GM12878 (cell line): ENCODE data around the gene PTPRS. TPM values are rescaled to one million over a fixed set of nuclear protein-coding genes. Genes with fewer than 3 reads are reported as not detected.

ENCODE experiments used
- ATAC-seq: fragments of 200-7000 bp; cut with Tn5 transposase; 3 replicates; pipeline ENCODE4 v1.9.1; 2020; ENCODE audit warnings: mild to moderate bottlenecking, moderate library complexity
- BruUV-seq: library from RNA; stranded (reverse); fragments of 400-500 nt; replicated peaks from 2 replicates; lab custom pipeline; 2021; lab: Mats Ljungman, UMichigan
- CTCF ChIA-PET: fragments of 300-600 bp; sonication (Branson Sonifier 250); formaldehyde crosslinking; extraction: SDS; loops from one replicate; lab custom pipeline; 2021; ENCODE audit warnings: inconsistent platforms; lab: Yijun Ruan, JAX
- POLR2A ChIA-PET: fragments of 350-600 bp; formaldehyde crosslinking; extraction: SDS; loops from one replicate; lab custom pipeline; 2021; ENCODE audit warnings: inconsistent platforms; lab: Charles Lee
- RAD21 ChIA-PET: fragments of 300-600 bp; sonication (Branson Sonifier 250); formaldehyde crosslinking; loops from one replicate; lab custom pipeline; 2023; ENCODE audit warnings: antibody characterized with exemption; ENCODE audit not compliant: unreplicated experiment; lab: Charles Lee
- SMC1A ChIA-PET: fragments of 300-600 bp; sonication (Branson Sonifier 250); formaldehyde crosslinking; loops from one replicate; lab custom pipeline; 2023; ENCODE audit not compliant: unreplicated experiment, uncharacterized antibody; lab: Charles Lee
- DNase-seq: peaks from one replicate; pipeline ENCODE4 v3.0.0-alpha.2; 2011; ENCODE audit warnings: low read depth, low spot score
- FAIRE-seq: peaks from 3 replicates; lab custom pipeline; 2011; peaks lifted over from hg19 to GRCh38; lab: Jason Lieb, UNC
- H2AFZ ChIP-seq: 2 replicates; pipeline ENCODE4 v1.6.0; 2011; ENCODE audit warnings: low read depth, low read length, control low read depth; ENCODE audit not compliant: control insufficient read depth
- H3K27ac ChIP-seq: 2 replicates; pipeline ENCODE4 v1.5.1; 2011; ENCODE audit warnings: control low read depth; ENCODE audit not compliant: control insufficient read depth, insufficient read depth
- H3K27me3 ChIP-seq, 2 experiments: replicated peaks in 1 of 2; 2 replicates each; pipeline versions ENCODE4 v1.6.0 to v1.6.1; 2011; ENCODE audit warnings: low read length in 1 of 2; ENCODE audit not compliant: control insufficient read depth in 2 of 2, insufficient read depth in 2 of 2
- H3K36me3 ChIP-seq, 2 experiments: 2 replicates each; pipeline ENCODE4 v1.5.1; 2011; ENCODE audit warnings: low read length in 1 of 2; ENCODE audit not compliant: control insufficient read depth in 2 of 2, insufficient read depth in 2 of 2
- H3K4me1 ChIP-seq: 2 replicates; pipeline ENCODE4 v1.6.1; 2011; ENCODE audit warnings: mild to moderate bottlenecking, low read length, moderate library complexity, mixed read lengths; ENCODE audit not compliant: control insufficient read depth, insufficient read depth
- H3K4me2 ChIP-seq: 2 replicates; pipeline ENCODE4 v1.6.0; 2011; ENCODE audit warnings: control low read depth; ENCODE audit not compliant: control insufficient read depth, insufficient read depth
- H3K4me3 ChIP-seq: fragments of 200-600 bp; sonication (generic); 2 replicates; pipeline ENCODE4 v1.5.1; 2016
- H3K79me2 ChIP-seq: 2 replicates; pipeline ENCODE4 v1.6.0; 2011; ENCODE audit warnings: low read length; ENCODE audit not compliant: control insufficient read depth, insufficient read depth
- H3K9ac ChIP-seq: 2 replicates; pipeline ENCODE4 v1.8.0; 2011; ENCODE audit warnings: low read length, control low read depth, mixed read lengths; ENCODE audit not compliant: control insufficient read depth, insufficient read depth
- H3K9me3 ChIP-seq: replicated peaks from 3 replicates; pipeline ENCODE4 v1.5.1; 2011; ENCODE audit warnings: mild to moderate bottlenecking, low read length; ENCODE audit not compliant: control insufficient read depth, insufficient read depth
- H4K20me1 ChIP-seq: 2 replicates; pipeline ENCODE4 v1.6.0; 2011; ENCODE audit not compliant: control insufficient read depth, insufficient read depth
- MXI1 ChIP-seq: fragments of 150-350 bp; IDR thresholded peaks from 2 replicates; pipeline ENCODE4 v1.6.1; 2011; ENCODE audit warnings: low read depth, mild to moderate bottlenecking, inconsistent platforms, low read length, improper control_type of control experiment
- NBN ChIP-seq: fragments of 450-650 bp; IDR thresholded peaks from 2 replicates; pipeline ENCODE4 v1.6.1; 2016
- NFYA ChIP-seq: IDR thresholded peaks from 2 replicates; pipeline ENCODE4 v1.6.1; 2011; ENCODE audit warnings: low read depth, mild to moderate bottlenecking, low read length, improper control_type of control experiment, borderline replicate concordance
- POLR2AphosphoS5 ChIP-seq: IDR thresholded peaks from 2 replicates; pipeline ENCODE4 v1.6.1; 2011; ENCODE audit warnings: mild to moderate bottlenecking, low read length, inconsistent platforms
- WGBS: methylation state at CpG from one replicate; pipeline ENCODE4 v1.1.6; 2016; ENCODE audit warnings: low lambda C conversion rate; ENCODE audit not compliant: insufficient replicate concordance, insufficient coverage; ENCODE audit errors: missing lambda C conversion rate; 5-methylcytosine and 5-hydroxymethylcytosine counted together
- in situ Hi-C: fragments of 300-500 bp; cut with MboI; formaldehyde crosslinking; loops from 9 replicates; pipeline ENCODE4 v1.14.3; 2018; ENCODE audit warnings: mixed read lengths
- intact Hi-C: fragments of 100-400 bp; cut with micrococcal nuclease; formaldehyde crosslinking; loops from one replicate; pipeline ENCODE4 v1.14.2; 2022; ENCODE audit not compliant: unreplicated experiment
- polyA plus RNA-seq, 11 experiments: library from polyadenylated mRNA; depleted of rRNA in 4 of 11; unstranded in 6 of 11; stranded (reverse) in 5 of 11; fragments of >200 nt; fragmentation: Nextera tagmentation in 4 of 11; fragmentation: Illumina TruSeq in 1 of 11; extraction: Ambion mirVana in 4 of 11; extraction: Trizol in 1 of 11; gene quantifications; 1 replicate in 1 of 11; 2 replicates in 10 of 11; pipeline versions ENCODE4 v1.2.1 to v1.2.3, GENCODE V29; 2011 to 2016; ENCODE audit warnings: inconsistent platforms in 2 of 11, missing spikeins in 2 of 11, low read depth in 1 of 11
- total RNA-seq, 4 experiments: library from RNA; depleted of rRNA in 3 of 4; stranded (reverse); fragments of >200 nt in 3 of 4; fragmentation: Illumina TruSeq in 1 of 4; extraction: Trizol in 1 of 4; gene quantifications; 2 replicates each; pipeline versions ENCODE4 v1.2.1 to v1.2.3, GENCODE V29; 2013 to 2021
- TF ChIP-seq, protein P1 (sequence below): IDR thresholded peaks from 2 replicates; pipeline ENCODE4 v1.6.1; 2011; ENCODE audit warnings: low read depth, mild to moderate bottlenecking, low read length, moderate library complexity, borderline replicate concordance; ENCODE audit errors: extremely low read depth
- TF ChIP-seq, protein P2 (sequence below): fragments of 450-650 bp; IDR thresholded peaks from 2 replicates; pipeline ENCODE4 v1.6.1; 2017; ENCODE audit warnings: borderline replicate concordance

PTPRS gene
- total and polyA plus RNA-seq, 10 of the 15 experiments (the other 5 are each of a cell fraction or from before 2014, with no cell fraction given), result 0.09 to 32.1 (median 0.71) TPM

DNA sequence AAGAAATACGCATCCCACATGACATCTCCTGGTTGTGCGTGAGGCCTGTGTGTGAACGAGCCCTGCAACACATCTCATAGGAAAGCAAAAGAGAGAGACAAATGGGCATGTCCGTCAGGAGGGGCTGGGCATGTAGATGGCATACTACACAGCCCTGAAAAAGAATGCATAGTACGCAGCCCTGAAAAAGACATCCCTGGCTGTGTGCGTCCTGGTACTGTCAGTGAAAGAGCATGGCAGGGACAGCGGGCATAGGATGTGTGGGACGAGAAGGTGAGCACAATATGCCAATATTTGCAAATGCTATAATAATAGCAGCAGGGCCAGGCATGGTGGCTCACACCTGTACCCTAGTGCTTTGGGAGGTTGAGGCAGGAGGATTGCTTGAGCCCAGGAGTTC is 28.6 kb downstream of the PTPRS start:
- no peak overlapping the region for H3K4me2 ChIP-seq
- ATAC-seq, result no peak
- H3K4me3 ChIP-seq, result no peak overlapping the region
- no peaks in the 10 kb centered on the region; a peak in 1 of 4 replicates for H3K36me3 ChIP-seq
- FAIRE-seq, result no peak
- BruUV-seq, result no TSS peak
- TF ChIP-seq, protein P1, sequence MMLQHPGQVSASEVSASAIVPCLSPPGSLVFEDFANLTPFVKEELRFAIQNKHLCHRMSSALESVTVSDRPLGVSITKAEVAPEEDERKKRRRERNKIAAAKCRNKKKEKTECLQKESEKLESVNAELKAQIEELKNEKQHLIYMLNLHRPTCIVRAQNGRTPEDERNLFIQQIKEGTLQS, result no peak
- TF ChIP-seq MXI1 (no peak), NBN (no peak), POLR2AphosphoS5 (no peak), NFYA (no peak)
- TF ChIP-seq, protein P2, sequence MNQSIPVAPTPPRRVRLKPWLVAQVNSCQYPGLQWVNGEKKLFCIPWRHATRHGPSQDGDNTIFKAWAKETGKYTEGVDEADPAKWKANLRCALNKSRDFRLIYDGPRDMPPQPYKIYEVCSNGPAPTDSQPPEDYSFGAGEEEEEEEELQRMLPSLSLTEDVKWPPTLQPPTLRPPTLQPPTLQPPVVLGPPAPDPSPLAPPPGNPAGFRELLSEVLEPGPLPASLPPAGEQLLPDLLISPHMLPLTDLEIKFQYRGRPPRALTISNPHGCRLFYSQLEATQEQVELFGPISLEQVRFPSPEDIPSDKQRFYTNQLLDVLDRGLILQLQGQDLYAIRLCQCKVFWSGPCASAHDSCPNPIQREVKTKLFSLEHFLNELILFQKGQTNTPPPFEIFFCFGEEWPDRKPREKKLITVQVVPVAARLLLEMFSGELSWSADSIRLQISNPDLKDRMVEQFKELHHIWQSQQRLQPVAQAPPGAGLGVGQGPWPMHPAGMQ, result no peak
- no peaks in the 10 kb centered on the region for H4K20me1 ChIP-seq
- DNase-seq, result no peak
- 0 out of 2 replicates have a peak, but pooled peaks cover under 1% of the 10 kb centered on the region for H3K4me1 ChIP-seq
- ChIA-PET RAD21 (no interaction called here), POLR2A (no interaction called here), CTCF (no interaction called here), SMC1A (no interaction called here)
- no peaks in the 10 kb centered on the region for H3K27me3 ChIP-seq
- in situ Hi-C loops, result no loop called here
- intact Hi-C loops, result no loop called here
- no peak overlapping the region for H3K9ac ChIP-seq
- H3K9me3 ChIP-seq, result no peaks in the 10 kb centered on the region; the same call in 2 of the 3 replicates
- no peak overlapping the region for H3K27ac ChIP-seq
- H3K79me2 ChIP-seq, result no peaks in the 10 kb centered on the region
- WGBS, result 84% methylated on average over 7 of the region's 8 CpGs
- H2AFZ ChIP-seq, result no peak overlapping the region
